SK-N-SH treated with all-trans-retinoic acid at 6 μM for 48 hours (cell line): ENCODE results near the gene TEX13A.

Experiments
- ARNTL ChIP-seq: fragments of 450-650 bp; formaldehyde crosslinking; IDR thresholded peaks from 2 replicates; pipeline ENCODE4 v1.5.0; 2020; ENCODE audit warnings: low read depth, mild to moderate bottlenecking, moderate library complexity, borderline replicate concordance
- BACH2 ChIP-seq: fragments of 250-450 bp; sonication (Bioruptor Pico); IDR thresholded peaks from 2 replicates; pipeline ENCODE4 v1.9.0; 2021; ENCODE audit warnings: mild to moderate bottlenecking, borderline replicate concordance
- ESRRG ChIP-seq: fragments of 250-450 bp; sonication (Bioruptor Pico); IDR thresholded peaks from 2 replicates; pipeline ENCODE4 v1.6.1; 2021; ENCODE audit warnings: mild to moderate bottlenecking
- GLIS3 ChIP-seq: fragments of 250-450 bp; sonication (Bioruptor Pico); IDR thresholded peaks from 2 replicates; pipeline ENCODE4 v1.5.0; 2020; ENCODE audit warnings: mild to moderate bottlenecking, moderate library complexity
- OSR1 ChIP-seq: fragments of 250-450 bp; sonication (Bioruptor Pico); IDR thresholded peaks from 2 replicates; pipeline ENCODE4 v1.8.0; 2022; ENCODE audit warnings: moderate library complexity, mild to moderate bottlenecking, inconsistent platforms
- PATZ1 ChIP-seq: fragments of 250-450 bp; sonication (Bioruptor Pico); IDR thresholded peaks from 2 replicates; pipeline ENCODE4 v1.8.0; 2020; ENCODE audit warnings: mild to moderate bottlenecking, moderate library complexity, borderline replicate concordance
- PPARA ChIP-seq: fragments of 250-450 bp; sonication (Bioruptor Pico); IDR thresholded peaks from 2 replicates; pipeline ENCODE4 v1.5.0; 2020; ENCODE audit warnings: mild to moderate bottlenecking, borderline replicate concordance
- ZC3H10 ChIP-seq: fragments of 250-450 bp; sonication (Bioruptor Pico); IDR thresholded peaks from 2 replicates; pipeline ENCODE4 v1.5.1; 2021; ENCODE audit warnings: mild to moderate bottlenecking, moderate library complexity
- ZNF565 ChIP-seq: fragments of 450-650 bp; formaldehyde crosslinking; conservative IDR thresholded peaks from 2 replicates; pipeline ENCODE4 v1.5.0; 2020; ENCODE audit warnings: low read depth, mild to moderate bottlenecking, moderate library complexity
- ZNF70 ChIP-seq: fragments of 450-650 bp; formaldehyde crosslinking; IDR thresholded peaks from 2 replicates; pipeline ENCODE4 v1.5.0; 2020; ENCODE audit warnings: mild to moderate bottlenecking, moderate library complexity
- ZNF8 ChIP-seq: fragments of 450-650 bp; formaldehyde crosslinking; IDR thresholded peaks from 2 replicates; pipeline ENCODE4 v1.5.0; 2020; ENCODE audit warnings: mild to moderate bottlenecking, moderate library complexity
- TF ChIP-seq, protein P1 (sequence below): fragments of 250-450 bp; sonication (Bioruptor Pico); IDR thresholded peaks from 2 replicates; pipeline ENCODE4 v1.8.0; 2021; ENCODE audit warnings: low read depth, mild to moderate bottlenecking, moderate library complexity, borderline replicate concordance
- TF ChIP-seq, protein P2 (sequence below): fragments of 250-450 bp; sonication (Bioruptor Pico); IDR thresholded peaks from 2 replicates; pipeline ENCODE4 v1.5.0; 2020; ENCODE audit warnings: mild to moderate bottlenecking, moderate library complexity

GRCh38 chrX:105226499-105226898 is 6.0 kb upstream of the TEX13A start:
- TF ChIP-seq PPARA (CRISPR knock-in tag) (no peak), PATZ1 (CRISPR knock-in tag) (no peak), OSR1 (CRISPR knock-in tag) (no peak), ESRRG (CRISPR knock-in tag) (no peak), ZNF565 (CRISPR knock-in tag) (no peak), ZNF70 (CRISPR knock-in tag) (no peak), GLIS3 (CRISPR knock-in tag) (no peak), BACH2 (CRISPR knock-in tag) (no peak), ZC3H10 (no peak), ZNF8 (CRISPR knock-in tag) (no peak), ARNTL (no peak)
- TF ChIP-seq, protein P1, sequence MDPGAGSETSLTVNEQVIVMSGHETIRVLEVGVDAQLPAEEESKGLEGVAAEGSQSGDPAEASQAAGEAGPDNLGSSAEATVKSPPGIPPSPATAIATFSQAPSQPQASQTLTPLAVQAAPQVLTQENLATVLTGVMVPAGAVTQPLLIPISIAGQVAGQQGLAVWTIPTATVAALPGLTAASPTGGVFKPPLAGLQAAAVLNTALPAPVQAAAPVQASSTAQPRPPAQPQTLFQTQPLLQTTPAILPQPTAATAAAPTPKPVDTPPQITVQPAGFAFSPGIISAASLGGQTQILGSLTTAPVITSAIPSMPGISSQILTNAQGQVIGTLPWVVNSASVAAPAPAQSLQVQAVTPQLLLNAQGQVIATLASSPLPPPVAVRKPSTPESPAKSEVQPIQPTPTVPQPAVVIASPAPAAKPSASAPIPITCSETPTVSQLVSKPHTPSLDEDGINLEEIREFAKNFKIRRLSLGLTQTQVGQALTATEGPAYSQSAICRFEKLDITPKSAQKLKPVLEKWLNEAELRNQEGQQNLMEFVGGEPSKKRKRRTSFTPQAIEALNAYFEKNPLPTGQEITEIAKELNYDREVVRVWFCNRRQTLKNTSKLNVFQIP (CRISPR knock-in tag) = no peak
- TF ChIP-seq, protein P2, sequence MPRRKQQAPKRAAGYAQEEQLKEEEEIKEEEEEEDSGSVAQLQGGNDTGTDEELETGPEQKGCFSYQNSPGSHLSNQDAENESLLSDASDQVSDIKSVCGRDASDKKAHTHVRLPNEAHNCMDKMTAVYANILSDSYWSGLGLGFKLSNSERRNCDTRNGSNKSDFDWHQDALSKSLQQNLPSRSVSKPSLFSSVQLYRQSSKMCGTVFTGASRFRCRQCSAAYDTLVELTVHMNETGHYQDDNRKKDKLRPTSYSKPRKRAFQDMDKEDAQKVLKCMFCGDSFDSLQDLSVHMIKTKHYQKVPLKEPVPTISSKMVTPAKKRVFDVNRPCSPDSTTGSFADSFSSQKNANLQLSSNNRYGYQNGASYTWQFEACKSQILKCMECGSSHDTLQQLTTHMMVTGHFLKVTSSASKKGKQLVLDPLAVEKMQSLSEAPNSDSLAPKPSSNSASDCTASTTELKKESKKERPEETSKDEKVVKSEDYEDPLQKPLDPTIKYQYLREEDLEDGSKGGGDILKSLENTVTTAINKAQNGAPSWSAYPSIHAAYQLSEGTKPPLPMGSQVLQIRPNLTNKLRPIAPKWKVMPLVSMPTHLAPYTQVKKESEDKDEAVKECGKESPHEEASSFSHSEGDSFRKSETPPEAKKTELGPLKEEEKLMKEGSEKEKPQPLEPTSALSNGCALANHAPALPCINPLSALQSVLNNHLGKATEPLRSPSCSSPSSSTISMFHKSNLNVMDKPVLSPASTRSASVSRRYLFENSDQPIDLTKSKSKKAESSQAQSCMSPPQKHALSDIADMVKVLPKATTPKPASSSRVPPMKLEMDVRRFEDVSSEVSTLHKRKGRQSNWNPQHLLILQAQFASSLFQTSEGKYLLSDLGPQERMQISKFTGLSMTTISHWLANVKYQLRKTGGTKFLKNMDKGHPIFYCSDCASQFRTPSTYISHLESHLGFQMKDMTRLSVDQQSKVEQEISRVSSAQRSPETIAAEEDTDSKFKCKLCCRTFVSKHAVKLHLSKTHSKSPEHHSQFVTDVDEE (CRISPR knock-in tag) = no peak
